AG09319 (cell line): ENCODE measurements around the gene SUN2.

Source experiments
- DNase-seq: peaks from one replicate; pipeline ENCODE4 v3.0.0-alpha.2; 2010; ENCODE audit warnings: low read depth; ENCODE audit errors: extremely low read depth
- TF ChIP-seq, protein P1 (sequence below): IDR thresholded peaks from 2 replicates; pipeline ENCODE4 v1.5.1; 2011; ENCODE audit warnings: low read depth, mild to moderate bottlenecking, inconsistent platforms, low read length, moderate library complexity

Gene SUN2

GRCh38 chr22:38784856-38785255, 29.1 kb upstream of the SUN2 start:
- TF ChIP-seq, protein P1, sequence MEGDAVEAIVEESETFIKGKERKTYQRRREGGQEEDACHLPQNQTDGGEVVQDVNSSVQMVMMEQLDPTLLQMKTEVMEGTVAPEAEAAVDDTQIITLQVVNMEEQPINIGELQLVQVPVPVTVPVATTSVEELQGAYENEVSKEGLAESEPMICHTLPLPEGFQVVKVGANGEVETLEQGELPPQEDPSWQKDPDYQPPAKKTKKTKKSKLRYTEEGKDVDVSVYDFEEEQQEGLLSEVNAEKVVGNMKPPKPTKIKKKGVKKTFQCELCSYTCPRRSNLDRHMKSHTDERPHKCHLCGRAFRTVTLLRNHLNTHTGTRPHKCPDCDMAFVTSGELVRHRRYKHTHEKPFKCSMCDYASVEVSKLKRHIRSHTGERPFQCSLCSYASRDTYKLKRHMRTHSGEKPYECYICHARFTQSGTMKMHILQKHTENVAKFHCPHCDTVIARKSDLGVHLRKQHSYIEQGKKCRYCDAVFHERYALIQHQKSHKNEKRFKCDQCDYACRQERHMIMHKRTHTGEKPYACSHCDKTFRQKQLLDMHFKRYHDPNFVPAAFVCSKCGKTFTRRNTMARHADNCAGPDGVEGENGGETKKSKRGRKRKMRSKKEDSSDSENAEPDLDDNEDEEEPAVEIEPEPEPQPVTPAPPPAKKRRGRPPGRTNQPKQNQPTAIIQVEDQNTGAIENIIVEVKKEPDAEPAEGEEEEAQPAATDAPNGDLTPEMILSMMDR: no peak
- no peak for DNase-seq

GRCh38 chr22:38784035-38784434, 28.2 kb upstream of the SUN2 start:
- TF ChIP-seq, protein P1: no peak
- no peak for DNase-seq

GRCh38 chr22:38783095-38783615, 27.4 kb upstream of the SUN2 start:
- no peak for DNase-seq
- TF ChIP-seq, protein P1: no peak

- no peak for DNase-seq
These were observed 26.8 kb upstream of the SUN2 start for GRCh38 chr22:38782402-38783094.

GRCh38 chr22:38781033-38781432, 25.2 kb upstream of the SUN2 start:
- no peak for DNase-seq
- TF ChIP-seq, protein P1: no peak

More at GRCh38 chr22:38782402-38783094, 26.8 kb upstream of the SUN2 start:
- TF ChIP-seq, protein P1: no peak

GRCh38 chr22:38777087-38777671, 21.4 kb upstream of the SUN2 start:
- TF ChIP-seq, protein P1: no peak
- no peak for DNase-seq

GRCh38 chr22:38776086-38776485, 20.3 kb upstream of the SUN2 start:
- DNase-seq: no peak
- TF ChIP-seq, protein P1: no peak
